Astrocyte of the hippocampus (primary cell): ENCODE results near the gene KDM5B.
"Not testable (repeated sequence)": the region's sequence is repeated elsewhere in the genome, so short reads cannot be mapped to it uniquely, and the experiment has no call there.

Experiments
- DNase-seq: peaks from one replicate; pipeline ENCODE4 v3.0.0; 2011; ENCODE audit warnings: low read depth, low spot score

KDM5B gene

GRCh38 chr1:202812176-202813026, 4.2 kb upstream of the KDM5B start:
- peak; percentile 16 for DNase-seq

GRCh38 chr1:202811296-202812175, 3.3 kb upstream of the KDM5B start:
- DNase-seq: peak; percentile 37

GRCh38 chr1:202810615-202811295, 2.5 kb upstream of the KDM5B start, which contains the start of gene PCAT6:
Gene PCAT6, plus strand, starts transcription at chr1:202810954.
- peak; percentile 98 for DNase-seq

- DNase-seq: no peak
Measured at GRCh38 chr1:202810193-202810614, 2.0 kb upstream of the KDM5B start.

DNA sequence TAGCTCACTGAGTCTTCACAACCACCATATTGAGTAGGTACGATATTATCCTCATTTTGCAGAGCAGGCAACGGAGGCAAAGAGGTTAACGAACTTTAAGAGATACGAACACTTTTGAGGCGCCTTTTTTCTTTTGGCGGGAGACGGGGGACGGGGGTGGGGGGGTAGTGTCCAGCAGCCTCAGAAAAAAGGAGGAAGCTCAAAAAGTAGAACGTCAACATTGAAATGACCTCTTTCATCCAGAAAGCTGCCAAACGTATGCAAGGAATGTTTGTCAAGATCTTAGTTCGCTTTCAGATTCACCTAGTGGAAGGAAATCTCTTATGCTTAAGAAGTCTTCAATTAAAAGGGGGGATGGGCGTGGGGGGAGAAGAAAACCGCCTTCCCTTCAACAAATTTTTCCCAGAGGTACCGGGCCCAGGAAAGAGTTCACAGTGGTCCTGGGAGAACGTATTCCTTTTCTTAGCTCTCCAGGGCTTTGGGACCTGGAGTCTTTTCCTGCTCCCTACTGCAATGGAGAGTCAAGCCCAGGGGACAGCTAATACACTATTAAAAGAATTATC, 1.5 kb upstream of the KDM5B start:
- DNase-seq: peak; percentile 29

GRCh38 chr1:202807451-202807925, 733 bp downstream of the KDM5B start:
- peak; percentile 55 for DNase-seq

DNA sequence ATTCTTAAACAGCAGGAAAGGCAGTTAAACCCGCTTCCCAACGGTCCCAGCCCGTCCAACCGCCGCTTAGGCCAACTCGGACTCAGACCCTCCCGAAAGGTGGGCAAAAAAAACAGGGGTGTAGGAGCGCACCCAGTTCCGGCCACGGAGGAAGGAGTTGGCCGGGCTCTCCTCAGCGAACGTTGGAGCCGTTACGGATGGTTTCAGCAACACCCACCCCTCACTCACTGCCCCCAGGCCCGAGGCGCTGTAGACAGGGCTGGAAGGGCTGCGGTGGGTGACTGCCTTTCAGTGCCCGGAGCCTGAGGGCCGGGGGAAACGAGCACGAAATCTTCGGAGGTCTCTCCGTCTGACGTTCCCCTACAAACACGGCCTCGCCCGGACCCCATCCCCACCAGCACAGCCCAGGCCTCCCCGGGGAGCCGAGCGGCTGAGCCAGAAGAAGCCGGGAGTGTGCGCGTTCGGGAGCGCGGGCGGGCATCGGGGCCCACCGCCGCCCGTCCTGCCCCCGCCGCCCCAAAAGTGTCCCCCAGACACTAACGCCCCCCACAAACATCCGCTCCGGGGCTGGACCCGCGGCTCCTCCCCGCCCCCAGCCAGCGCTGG, 1.3 kb downstream of the KDM5B start:
- DNase-seq: peak; percentile 55

DNA sequence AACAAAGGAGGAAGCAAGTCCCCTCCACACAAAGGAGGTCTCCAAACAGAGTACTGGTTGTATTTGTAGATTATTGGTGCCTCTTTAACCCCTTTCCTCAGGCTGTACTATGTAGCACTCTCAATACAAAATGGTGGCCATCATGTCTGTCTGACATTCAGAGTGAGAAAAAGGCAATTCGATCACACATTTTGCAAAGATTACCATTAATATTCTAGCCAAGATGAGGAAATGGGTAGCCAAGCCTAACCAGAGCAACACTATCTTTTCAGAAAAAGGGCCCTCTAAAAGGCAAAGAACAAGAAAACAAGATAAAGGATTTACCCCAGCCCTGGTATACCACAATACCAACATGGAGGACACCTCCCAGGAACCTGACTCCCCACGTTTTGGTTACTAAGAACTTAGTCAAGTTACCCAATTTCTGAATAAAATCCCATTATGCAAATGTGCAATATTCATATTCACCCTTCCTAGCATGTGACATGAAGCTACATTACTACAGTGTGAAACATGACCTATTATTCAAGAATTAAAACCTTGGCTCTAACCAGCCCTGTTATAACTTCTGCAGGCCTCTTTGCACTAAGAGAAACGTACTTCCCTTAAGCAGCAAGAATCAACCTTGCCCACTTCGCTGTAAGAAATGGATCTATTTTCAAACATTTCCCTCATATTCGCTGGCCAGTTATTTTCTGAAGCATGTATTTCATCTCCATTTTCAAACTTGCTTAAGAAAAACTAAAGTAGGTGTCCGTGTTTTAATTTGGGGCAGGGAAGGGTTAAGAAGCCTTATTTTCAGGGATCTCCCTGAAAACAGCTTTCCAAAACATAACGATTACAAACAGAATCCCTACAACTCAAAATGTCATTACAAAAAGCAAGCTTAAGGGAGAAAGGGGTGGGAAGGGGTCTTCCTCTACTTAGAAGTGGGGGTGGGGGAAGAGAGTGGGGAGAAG, 2.1 kb downstream of the KDM5B start:
- peak; percentile 30 for DNase-seq

DNA sequence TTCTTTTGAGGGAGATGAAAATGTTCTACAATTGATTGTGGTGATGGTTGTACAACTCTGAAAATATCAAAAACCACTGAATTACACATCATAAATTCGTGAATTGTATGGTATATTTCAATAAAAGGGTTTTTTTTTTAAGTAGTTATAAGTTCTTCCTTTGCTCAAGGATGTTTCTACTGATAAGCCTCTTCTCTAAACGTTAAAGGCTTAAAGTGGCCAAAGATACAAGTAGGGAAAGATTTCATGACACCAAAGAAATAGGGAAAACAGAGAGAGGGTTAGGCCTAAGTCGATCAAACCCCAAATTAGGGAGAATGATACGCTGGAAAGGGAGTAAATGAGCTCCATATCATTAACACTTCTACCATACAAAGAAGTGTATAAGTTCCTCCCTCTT, 4.1 kb downstream of the KDM5B start:
- no peak for DNase-seq

- peak; percentile 17 for DNase-seq
Measured at GRCh38 chr1:202802998-202803932, 5.0 kb downstream of the KDM5B start.

- DNase-seq: no peak
Measured at GRCh38 chr1:202802034-202802433, 6.2 kb downstream of the KDM5B start.

DNA sequence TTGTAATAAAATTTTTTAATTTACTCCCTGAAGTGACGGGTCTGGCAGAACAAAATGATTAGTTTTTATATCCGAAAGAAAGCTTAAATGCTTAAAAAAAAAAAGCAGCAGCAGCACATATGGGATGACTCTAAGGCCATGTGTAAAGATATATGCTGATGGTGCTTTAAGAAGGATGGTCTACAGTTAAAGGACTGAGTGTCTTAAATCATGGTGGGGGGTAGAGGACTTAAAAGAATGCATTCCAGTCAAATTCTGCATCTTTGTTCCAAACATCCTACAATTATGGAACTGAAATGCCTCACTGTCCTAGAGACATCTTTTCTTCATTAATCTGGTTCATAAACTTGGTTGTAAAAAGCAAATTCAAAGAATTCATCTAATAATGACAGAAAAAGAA, 7.0 kb downstream of the KDM5B start:
- DNase-seq: no peak

DNA sequence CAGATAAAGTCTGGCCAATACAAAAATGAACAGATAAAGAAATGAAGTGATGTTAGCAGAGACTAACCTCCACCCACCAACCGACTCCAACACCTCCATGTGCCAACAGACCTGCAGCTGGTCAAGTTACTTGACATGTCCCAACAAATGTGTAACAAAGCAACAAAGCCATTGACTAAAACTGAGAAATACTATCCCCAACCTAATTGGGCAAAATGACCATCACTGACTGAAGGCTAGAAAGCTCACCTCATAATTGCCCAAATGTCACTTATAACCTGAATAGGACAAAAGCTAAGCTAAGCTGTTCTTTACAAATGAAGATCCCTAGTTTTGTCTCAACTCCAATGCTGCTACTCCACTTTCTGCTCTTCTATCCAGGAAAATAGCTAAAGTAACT, 7.5 kb downstream of the KDM5B start:
- DNase-seq: no peak

GRCh38 chr1:202798792-202799331, 9.4 kb downstream of the KDM5B start:
- DNase-seq: no peak

GRCh38 chr1:202798260-202798659, 10.0 kb downstream of the KDM5B start:
- DNase-seq: no peak

DNA sequence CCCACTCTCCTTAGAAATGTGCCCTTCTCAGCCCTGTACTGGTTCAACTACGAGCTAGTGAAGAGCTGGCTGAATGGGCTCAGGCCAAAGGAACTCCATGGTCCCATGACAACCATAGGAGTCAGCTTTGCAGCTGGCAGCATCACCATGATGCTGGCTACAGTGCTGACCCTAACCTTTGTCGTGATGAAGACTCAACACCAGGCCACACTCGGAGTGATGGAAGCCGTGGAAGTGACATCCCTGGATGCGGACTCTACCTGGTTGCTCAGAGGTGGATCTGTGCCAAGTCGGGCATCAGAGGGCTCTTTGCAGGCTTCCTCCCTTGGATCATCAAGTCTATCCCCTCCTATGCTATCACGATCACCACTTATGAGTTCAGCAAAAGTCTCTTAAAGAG, 11.6 kb downstream of the KDM5B start:
- DNase-seq: no peak

- DNase-seq: not testable (repeated sequence)
Measured at GRCh38 chr1:202794931-202795330, 13.3 kb downstream of the KDM5B start.

GRCh38 chr1:202794051-202794740, 14.0 kb downstream of the KDM5B start:
- peak; percentile 58 for DNase-seq
